Endodermal cell (in vitro differentiated cells): ENCODE results near the gene SUGCT. TPM values are rescaled to one million over a fixed set of nuclear protein-coding genes. Genes with fewer than 3 reads are reported as not detected.
"Not testable (repeated sequence)": the region's sequence is repeated elsewhere in the genome, so short reads cannot be mapped to it uniquely, and the experiment has no call there.

Experiments
- DNase-seq: peaks from one replicate; pipeline ENCODE4 v3.0.0-alpha.2; 2017
- H3K27ac ChIP-seq: 2 replicates; pipeline ENCODE4 v1.5.1; 2013; ENCODE audit warnings: mild to moderate bottlenecking, low read depth, low read length, moderate library complexity
- H3K27me3 ChIP-seq: 2 replicates; pipeline ENCODE4 v1.6.1; 2013; ENCODE audit warnings: mild to moderate bottlenecking, low read length, moderate library complexity; ENCODE audit not compliant: insufficient read depth, control insufficient read depth, poor library complexity, severe bottlenecking
- H3K36me3 ChIP-seq: 2 replicates; pipeline ENCODE4 v1.7.0; 2013; ENCODE audit warnings: mild to moderate bottlenecking, low read length, moderate library complexity; ENCODE audit not compliant: control insufficient read depth, insufficient read depth
- H3K4me1 ChIP-seq: one replicate; pipeline ENCODE4 v1.7.0; 2013; ENCODE audit warnings: low read length; ENCODE audit not compliant: control insufficient read depth, insufficient read depth
- H3K4me3 ChIP-seq: 2 replicates; pipeline ENCODE4 v1.5.1; 2013; ENCODE audit warnings: mild to moderate bottlenecking, low read length, moderate library complexity
- H3K9ac ChIP-seq: 2 replicates; pipeline ENCODE4 v1.6.1; 2013; ENCODE audit warnings: mild to moderate bottlenecking, low read length, moderate library complexity; ENCODE audit not compliant: poor library complexity, severe bottlenecking; ENCODE audit errors: extremely low read depth
- H3K9me3 ChIP-seq: 2 replicates; pipeline ENCODE4 v1.6.1; 2013; ENCODE audit warnings: mild to moderate bottlenecking, low read length, moderate library complexity; ENCODE audit not compliant: control insufficient read depth
- H3K27ac Mint-ChIP-seq: 2 replicates; pipeline ENCODE4 v1.8.0; 2020; ENCODE audit warnings: mixed read lengths
- H3K27me3 Mint-ChIP-seq: 2 replicates; pipeline ENCODE4 v1.8.0; 2021; ENCODE audit warnings: mild to moderate bottlenecking, mixed read lengths; ENCODE audit not compliant: insufficient read depth
- H3K36me3 Mint-ChIP-seq: 2 replicates; pipeline ENCODE4 v1.8.0; 2020; ENCODE audit warnings: low read depth, mixed read lengths
- H3K4me1 Mint-ChIP-seq: 2 replicates; pipeline ENCODE4 v1.8.0; 2020; ENCODE audit warnings: mixed read lengths
- H3K4me3 Mint-ChIP-seq: 2 replicates; pipeline ENCODE4 v1.8.0; 2020; ENCODE audit warnings: mild to moderate bottlenecking, moderate library complexity, mixed read lengths
- H3K9me3 Mint-ChIP-seq: 2 replicates; pipeline ENCODE4 v1.8.0; 2020; ENCODE audit warnings: mild to moderate bottlenecking, mixed read lengths
- CTCF ChIP-seq: fragments of 200-600 bp; sonication (generic); conservative IDR thresholded peaks from 2 replicates; pipeline ENCODE4 v1.5.0; 2021; ENCODE audit warnings: antibody characterized with exemption, mild to moderate bottlenecking
- WGBS, 2 experiments: methylation state at CpG; one replicate each; pipeline versions ENCODE4 v1.1.5 to v1.1.7; 2013; ENCODE audit warnings: missing lambda C conversion rate in 2 of 2, mixed read lengths in 1 of 2; ENCODE audit not compliant: insufficient coverage in 1 of 2, insufficient read length in 1 of 2; 5-methylcytosine and 5-hydroxymethylcytosine counted together
- total RNA-seq, 2 donors: library from RNA; stranded (reverse); fragmentation: NEBNext Ultra II Directional in 1 of 2; extraction: Animal tissue kit (Norgen Biotek cat#: 25700) in 1 of 2; gene quantifications; 2 replicates in 1 of 2; 3 replicates in 1 of 2; pipeline ENCODE4 v1.2.1, GENCODE V29; 2021

SUGCT gene
- total RNA-seq, 2 donors from 2014 or later, result 3.6 to 3.9 TPM

GRCh38 chr7:40165216-40165615 lies 30.4 kb downstream of the SUGCT start:
- TF ChIP-seq CTCF, result no peak
- no peaks in the 10 kb centered on the region for H3K27me3 Mint-ChIP-seq
- H3K36me3 Mint-ChIP-seq, result no peaks in the 10 kb centered on the region
- H3K4me3 Mint-ChIP-seq, result no peak overlapping the region
- Histone ChIP-seq H3K4me3 (no peak overlapping the region), H3K9me3 (no peaks in the 10 kb centered on the region), H3K27me3 (no peaks in the 10 kb centered on the region), H3K4me1 (no peaks in the 10 kb centered on the region), H3K27ac (no peak overlapping the region), H3K9ac (no peak overlapping the region), H3K36me3 (no peaks in the 10 kb centered on the region)
- peaks cover 8% of the 10 kb centered on the region for H3K4me1 Mint-ChIP-seq
- no peak for DNase-seq
- 80 to 93% methylated on average over 1 of the region's 1 CpG for WGBS, 2 experiments
- no peaks in the 10 kb centered on the region for H3K9me3 Mint-ChIP-seq
- no peak overlapping the region for H3K27ac Mint-ChIP-seq

- Mint-ChIP-seq H3K4me1 (peaks cover 28% of the 10 kb centered on the region), H3K27ac (no peak overlapping the region), H3K36me3 (no peaks in the 10 kb centered on the region), H3K9me3 (no peaks in the 10 kb centered on the region), H3K4me3 (no peak overlapping the region), H3K27me3 (no peaks in the 10 kb centered on the region)
- no peaks in the 10 kb centered on the region for H3K27me3 ChIP-seq
- WGBS, 2 experiments, result 97 to 100% methylated on average over 3 of the region's 3 CpGs
- no peak overlapping the region for H3K27ac ChIP-seq
- no peaks in the 10 kb centered on the region for H3K36me3 ChIP-seq
- no peak overlapping the region for H3K4me3 ChIP-seq
- no peaks in the 10 kb centered on the region for H3K9me3 ChIP-seq
- no peak for DNase-seq
- TF ChIP-seq CTCF, result no peak
- no peak overlapping the region for H3K9ac ChIP-seq
- no peaks in the 10 kb centered on the region for H3K4me1 ChIP-seq
Observed at GRCh38 chr7:40167291-40167690, 32.5 kb downstream of the SUGCT start.

GRCh38 chr7:40168266-40168665 lies 33.5 kb downstream of the SUGCT start:
- H3K27me3 ChIP-seq, H3K4me3 Mint-ChIP-seq, H3K4me1 ChIP-seq, H3K36me3 Mint-ChIP-seq, H3K9me3 Mint-ChIP-seq, H3K27ac ChIP-seq, H3K4me3 ChIP-seq, H3K27me3 Mint-ChIP-seq, H3K36me3 ChIP-seq, DNase-seq, H3K9ac ChIP-seq, H3K9me3 ChIP-seq, H3K27ac Mint-ChIP-seq: not testable (repeated sequence)
- peaks cover 28% of the 10 kb centered on the region for H3K4me1 Mint-ChIP-seq
- WGBS, 2 experiments, result 92 to 97% methylated on average over 3 of the region's 3 CpGs

- H3K4me3 Mint-ChIP-seq, H3K27me3 ChIP-seq, H3K9ac ChIP-seq, H3K36me3 ChIP-seq, H3K4me1 ChIP-seq, H3K27ac Mint-ChIP-seq, H3K36me3 Mint-ChIP-seq, H3K27ac ChIP-seq, H3K4me3 ChIP-seq, H3K9me3 Mint-ChIP-seq, H3K27me3 Mint-ChIP-seq, DNase-seq, H3K9me3 ChIP-seq: not testable (repeated sequence)
- peaks cover 33% of the 10 kb centered on the region for H3K4me1 Mint-ChIP-seq
- WGBS, 2 experiments, result 94 to 96% methylated on average over 11 to 13 of the region's 13 CpGs
Observed at GRCh38 chr7:40173121-40173520, 38.3 kb downstream of the SUGCT start.

GRCh38 chr7:40175256-40175655 lies 40.5 kb downstream of the SUGCT start:
- H3K36me3 ChIP-seq, H3K27ac Mint-ChIP-seq, H3K36me3 Mint-ChIP-seq, H3K4me3 ChIP-seq, H3K9me3 ChIP-seq, H3K27me3 Mint-ChIP-seq, H3K4me3 Mint-ChIP-seq, H3K4me1 ChIP-seq, DNase-seq, H3K27ac ChIP-seq, H3K9ac ChIP-seq, H3K9me3 Mint-ChIP-seq, H3K27me3 ChIP-seq: not testable (repeated sequence)
- peaks cover 24% of the 10 kb centered on the region for H3K4me1 Mint-ChIP-seq
- 93% methylated on average over 6 of the region's 6 CpGs for WGBS, 2 experiments
